HepG2 (cell line): ENCODE measurements around the gene SDC1. TPM values are rescaled to one million over a fixed set of nuclear protein-coding genes. Genes with fewer than 3 reads are reported as not detected.
A peak's percentile ranks its signal among the peaks of the same experiment; 100 is the strongest.

ENCODE experiments used
- ARNT2 ChIP-seq: sonication (generic); formaldehyde crosslinking; IDR thresholded peaks from 2 replicates; pipeline ENCODE4 v1.8.0; 2022; ENCODE audit warnings: mild to moderate bottlenecking, low read depth, missing genetic modification reagents, moderate library complexity
- BRD4 ChIP-seq: sonication (generic); formaldehyde crosslinking; IDR thresholded peaks from 2 replicates; pipeline ENCODE4 v1.4.0; 2020; ENCODE audit warnings: missing genetic modification reagents
- CCAR2 ChIP-seq: fragments of 200-400 bp; formaldehyde crosslinking; optimal IDR thresholded peaks from 2 replicates; pipeline ENCODE3; 2018; ENCODE audit warnings: low read depth, mild to moderate bottlenecking, low read length, moderate library complexity
- CHD4 ChIP-seq: fragments of 200-600 bp; sonication (generic); IDR thresholded peaks from 2 replicates; pipeline ENCODE4 v1.7.0; 2017; ENCODE audit warnings: mild to moderate bottlenecking, low read length, borderline replicate concordance
- ERF ChIP-seq: IDR thresholded peaks from 2 replicates; pipeline ENCODE4 v1.6.1; 2018; ENCODE audit warnings: missing biosample characterization, missing genetic modification reagents
- FOXA3 ChIP-seq: IDR thresholded peaks from 2 replicates; pipeline ENCODE4 v1.6.1; 2016; ENCODE audit warnings: missing genetic modification reagents, missing compliant biosample characterization
- FOXK1 ChIP-seq: sonication (generic); formaldehyde crosslinking; IDR thresholded peaks from 2 replicates; pipeline ENCODE4 v1.4.0; 2020; ENCODE audit warnings: low read depth, missing genetic modification reagents, borderline replicate concordance
- FOXM1 ChIP-seq: sonication (generic); formaldehyde crosslinking; IDR thresholded peaks from 2 replicates; pipeline ENCODE4 v1.5.0; 2020; ENCODE audit warnings: missing genetic modification reagents
- GABPB1 ChIP-seq: IDR thresholded peaks from 2 replicates; pipeline ENCODE4 v1.6.1; 2016; ENCODE audit warnings: mild to moderate bottlenecking, missing genetic modification reagents, moderate library complexity, missing compliant biosample characterization
- GPN1 ChIP-seq: sonication (generic); formaldehyde crosslinking; IDR thresholded peaks from 2 replicates; pipeline ENCODE4 v1.5.1; 2020; ENCODE audit warnings: missing genetic modification reagents, borderline replicate concordance
- HES4 ChIP-seq: sonication (generic); formaldehyde crosslinking; IDR thresholded peaks from 2 replicates; pipeline ENCODE4 v1.9.0; 2021; ENCODE audit warnings: mild to moderate bottlenecking, missing genetic modification reagents, borderline replicate concordance
- KAT8 ChIP-seq: IDR thresholded peaks from 2 replicates; pipeline ENCODE4 v1.6.1; 2016; ENCODE audit warnings: missing genetic modification reagents, missing compliant biosample characterization
- KDM4B ChIP-seq: sonication (generic); formaldehyde crosslinking; IDR thresholded peaks from 2 replicates; pipeline ENCODE4 v1.4.0; 2020; ENCODE audit warnings: missing genetic modification reagents
- MBD4 ChIP-seq: IDR thresholded peaks from 2 replicates; pipeline ENCODE4 v1.6.1; 2012; ENCODE audit warnings: low read length, inconsistent platforms, borderline replicate concordance
- MED8 ChIP-seq: sonication (generic); formaldehyde crosslinking; IDR thresholded peaks from 2 replicates; pipeline ENCODE4 v1.8.1; 2023; ENCODE audit warnings: mild to moderate bottlenecking, missing genetic modification reagents; ENCODE audit not compliant: insufficient replicate concordance
- NR3C1 ChIP-seq: sonication (generic); formaldehyde crosslinking; IDR thresholded peaks from 2 replicates; pipeline ENCODE4 v1.4.0; 2020; ENCODE audit warnings: missing genetic modification reagents
- TBX3 ChIP-seq: fragments of 450-650 bp; IDR thresholded peaks from 2 replicates; pipeline ENCODE4 v1.6.1; 2017; ENCODE audit warnings: antibody characterized with exemption, mild to moderate bottlenecking, inconsistent platforms, borderline replicate concordance
- TMF1 ChIP-seq: sonication (generic); formaldehyde crosslinking; IDR thresholded peaks from 2 replicates; pipeline ENCODE4 v1.8.1; 2022; ENCODE audit warnings: low read depth, missing genetic modification reagents
- TRIM22 ChIP-seq: fragments of 450-650 bp; IDR thresholded peaks from 2 replicates; pipeline ENCODE4 v1.6.1; 2017
- ZBTB20 ChIP-seq: sonication (generic); formaldehyde crosslinking; IDR thresholded peaks from 2 replicates; pipeline ENCODE4 v1.8.1; 2023; ENCODE audit warnings: missing genetic modification reagents, low read depth, mild to moderate bottlenecking, borderline replicate concordance
- ZNF607 ChIP-seq: sonication (generic); formaldehyde crosslinking; IDR thresholded peaks from 2 replicates; pipeline ENCODE4 v1.5.1; 2020; ENCODE audit warnings: missing genetic modification reagents, mild to moderate bottlenecking, borderline replicate concordance
- ZNF652 ChIP-seq: IDR thresholded peaks from 2 replicates; pipeline ENCODE4 v1.6.1; 2016; ENCODE audit warnings: low read depth, borderline replicate concordance
- polyA plus RNA-seq, 8 experiments: library from polyadenylated mRNA; depleted of rRNA in 3 of 8; stranded (reverse) in 7 of 8; unstranded in 1 of 8; fragments of >200 nt; fragmentation: Illumina TruSeq in 4 of 8; extraction: Trizol in 4 of 8; gene quantifications; 2 replicates each; pipeline versions ENCODE4 v1.2.1 to v1.2.3, GENCODE V29; 2011 to 2016; ENCODE audit warnings: low read depth in 4 of 8, missing spikeins in 1 of 8, mixed read lengths in 1 of 8; ENCODE audit not compliant: insufficient read depth in 1 of 8
- total RNA-seq, 5 experiments: library from RNA; depleted of rRNA; stranded (reverse); fragments of >200 nt; fragmentation: Illumina TruSeq; extraction: Trizol; gene quantifications; 2 replicates each; pipeline ENCODE4 v1.2.3, GENCODE V29; 2016; ENCODE audit warnings: low read depth in 1 of 5
- TF ChIP-seq, protein P1 (sequence below): sonication (generic); formaldehyde crosslinking; IDR thresholded peaks from 2 replicates; pipeline ENCODE4 v1.4.0; 2020; ENCODE audit warnings: missing genetic modification reagents, borderline replicate concordance
- TF ChIP-seq, protein P2 (sequence below): sonication (generic); formaldehyde crosslinking; conservative IDR thresholded peaks from 2 replicates; pipeline ENCODE4 v1.4.0; 2020; ENCODE audit warnings: missing genetic modification reagents

SDC1 gene
- total and polyA plus RNA-seq, 2 of the 13 experiments (the other 11 are each of a cell fraction or from before 2014, with no cell fraction given), result 108 to 119 TPM

DNA sequence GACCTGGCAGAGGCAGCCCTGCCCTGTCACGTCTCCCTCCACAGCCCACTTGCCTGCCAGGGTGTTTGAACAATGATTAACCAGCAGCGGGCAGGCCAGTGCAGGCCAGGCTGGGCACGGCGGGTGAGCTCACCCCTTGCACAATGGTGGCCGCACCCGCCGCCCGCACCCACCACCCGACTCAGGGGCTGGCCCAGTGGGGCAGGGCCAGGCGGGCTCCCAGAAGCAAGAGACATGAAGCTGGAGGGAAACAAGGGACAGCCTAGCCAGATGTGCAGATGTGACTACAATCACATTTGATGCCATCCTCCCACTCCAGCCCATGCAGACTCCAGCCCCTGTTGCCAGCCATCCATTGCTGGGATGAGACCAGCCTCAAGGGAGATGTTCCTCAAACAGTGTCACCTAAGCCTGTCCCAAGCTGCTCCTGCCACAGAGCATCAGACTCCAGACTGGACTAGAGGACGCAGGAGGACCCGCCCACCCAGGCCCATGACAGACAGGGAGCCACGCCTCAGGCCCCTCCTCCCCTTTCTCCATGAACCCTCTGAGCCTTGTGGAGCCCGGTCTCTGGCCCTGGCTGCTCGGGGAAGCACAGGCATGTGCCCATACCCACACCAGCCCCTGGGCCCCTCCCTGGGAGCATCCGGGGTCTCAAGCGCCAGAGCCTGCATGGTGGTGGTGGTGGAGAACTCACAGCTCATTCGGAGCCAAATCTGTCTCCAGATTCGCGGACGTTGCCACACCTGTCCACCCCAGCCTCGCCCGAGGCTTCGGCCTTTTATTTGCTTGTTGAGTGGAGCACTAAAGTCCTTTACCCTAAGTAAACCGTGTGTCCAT lies 45.0 kb downstream of the SDC1 start (continued):
- TF ChIP-seq, protein P1, sequence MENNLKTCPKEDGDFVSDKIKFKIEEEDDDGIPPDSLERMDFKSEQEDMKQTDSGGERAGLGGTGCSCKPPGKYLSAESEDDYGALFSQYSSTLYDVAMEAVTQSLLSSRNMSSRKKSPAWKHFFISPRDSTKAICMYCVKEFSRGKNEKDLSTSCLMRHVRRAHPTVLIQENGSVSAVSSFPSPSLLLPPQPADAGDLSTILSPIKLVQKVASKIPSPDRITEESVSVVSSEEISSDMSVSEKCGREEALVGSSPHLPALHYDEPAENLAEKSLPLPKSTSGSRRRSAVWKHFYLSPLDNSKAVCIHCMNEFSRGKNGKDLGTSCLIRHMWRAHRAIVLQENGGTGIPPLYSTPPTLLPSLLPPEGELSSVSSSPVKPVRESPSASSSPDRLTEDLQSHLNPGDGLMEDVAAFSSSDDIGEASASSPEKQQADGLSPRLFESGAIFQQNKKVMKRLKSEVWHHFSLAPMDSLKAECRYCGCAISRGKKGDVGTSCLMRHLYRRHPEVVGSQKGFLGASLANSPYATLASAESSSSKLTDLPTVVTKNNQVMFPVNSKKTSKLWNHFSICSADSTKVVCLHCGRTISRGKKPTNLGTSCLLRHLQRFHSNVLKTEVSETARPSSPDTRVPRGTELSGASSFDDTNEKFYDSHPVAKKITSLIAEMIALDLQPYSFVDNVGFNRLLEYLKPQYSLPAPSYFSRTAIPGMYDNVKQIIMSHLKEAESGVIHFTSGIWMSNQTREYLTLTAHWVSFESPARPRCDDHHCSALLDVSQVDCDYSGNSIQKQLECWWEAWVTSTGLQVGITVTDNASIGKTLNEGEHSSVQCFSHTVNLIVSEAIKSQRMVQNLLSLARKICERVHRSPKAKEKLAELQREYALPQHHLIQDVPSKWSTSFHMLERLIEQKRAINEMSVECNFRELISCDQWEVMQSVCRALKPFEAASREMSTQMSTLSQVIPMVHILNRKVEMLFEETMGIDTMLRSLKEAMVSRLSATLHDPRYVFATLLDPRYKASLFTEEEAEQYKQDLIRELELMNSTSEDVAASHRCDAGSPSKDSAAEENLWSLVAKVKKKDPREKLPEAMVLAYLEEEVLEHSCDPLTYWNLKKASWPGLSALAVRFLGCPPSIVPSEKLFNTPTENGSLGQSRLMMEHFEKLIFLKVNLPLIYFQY (CRISPR knock-in tag), result 0 out of 2 replicates have a peak, but pooled peaks have one; percentile 50
- TF ChIP-seq ARNT2 (no peak; the same call in 1 of the 2 replicates), FOXM1 (CRISPR knock-in tag) (0 out of 2 replicates have a peak, but pooled peaks have one; percentile 63), KAT8 (CRISPR knock-in tag) (peak; percentile 69), CCAR2 (no peak), ERF (peak; percentile 45; the same call in 1 of the 2 replicates), ZNF652 (CRISPR knock-in tag) (no peak; the same call in 1 of the 2 replicates), KDM4B (CRISPR knock-in tag) (0 out of 2 replicates have a peak, but pooled peaks have one; percentile 20), HES4 (CRISPR knock-in tag) (peak; percentile 71; the same call in 1 of the 2 replicates), FOXK1 (CRISPR knock-in tag) (0 out of 2 replicates have a peak, but pooled peaks have one; percentile 26), BRD4 (peak; percentile 84), MBD4 (no peak), ZNF607 (CRISPR knock-in tag) (peak; percentile 24; the same call in 1 of the 2 replicates), MED8 (CRISPR knock-in tag) (peak; percentile 50), GPN1 (CRISPR knock-in tag) (no peak), FOXA3 (CRISPR knock-in tag) (peak; percentile 43), ZBTB20 (CRISPR knock-in tag) (0 out of 2 replicates have a peak, but pooled peaks have one; percentile 46), TMF1 (CRISPR knock-in tag) (peak; percentile 81; the same call in 1 of the 2 replicates), CHD4 (no peak), TBX3 (no peak), NR3C1 (CRISPR knock-in tag) (no peak), GABPB1 (peak; percentile 63; the same call in 1 of the 2 replicates), TRIM22 (no peak)
- TF ChIP-seq, protein P2, sequence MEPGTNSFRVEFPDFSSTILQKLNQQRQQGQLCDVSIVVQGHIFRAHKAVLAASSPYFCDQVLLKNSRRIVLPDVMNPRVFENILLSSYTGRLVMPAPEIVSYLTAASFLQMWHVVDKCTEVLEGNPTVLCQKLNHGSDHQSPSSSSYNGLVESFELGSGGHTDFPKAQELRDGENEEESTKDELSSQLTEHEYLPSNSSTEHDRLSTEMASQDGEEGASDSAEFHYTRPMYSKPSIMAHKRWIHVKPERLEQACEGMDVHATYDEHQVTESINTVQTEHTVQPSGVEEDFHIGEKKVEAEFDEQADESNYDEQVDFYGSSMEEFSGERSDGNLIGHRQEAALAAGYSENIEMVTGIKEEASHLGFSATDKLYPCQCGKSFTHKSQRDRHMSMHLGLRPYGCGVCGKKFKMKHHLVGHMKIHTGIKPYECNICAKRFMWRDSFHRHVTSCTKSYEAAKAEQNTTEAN (CRISPR knock-in tag), result no peak
